Neural progenitor cell (in vitro differentiated cells): ENCODE data around the gene LRRN2. TPM values are rescaled to one million over a fixed set of nuclear protein-coding genes. Genes with fewer than 3 reads are reported as not detected.
A peak's percentile ranks its signal among the peaks of the same experiment; 100 is the strongest.

Experiments used
- DNase-seq: peaks from one replicate; pipeline ENCODE4 v3.0.0-alpha.2; 2016; ENCODE audit warnings: low spot score
- H2AFZ ChIP-seq: fragments of 200-600 bp; sonication (generic); replicated peaks from 2 replicates; pipeline ENCODE4 v1.6.1; 2016; ENCODE audit warnings: antibody characterized with exemption
- H3F3A ChIP-seq: fragments of 200-600 bp; sonication (generic); 2 replicates; pipeline ENCODE4 v1.6.1; 2016; ENCODE audit warnings: antibody characterized with exemption, low read depth
- H3K27ac ChIP-seq: fragments of 200-600 bp; sonication (generic); 2 replicates; pipeline ENCODE4 v1.5.1; 2016; ENCODE audit warnings: mild to moderate bottlenecking
- H3K27me3 ChIP-seq: fragments of 200-600 bp; sonication (generic); 2 replicates; pipeline ENCODE4 v1.6.1; 2016; ENCODE audit warnings: mild to moderate bottlenecking, moderate library complexity
- H3K36me3 ChIP-seq: fragments of 200-600 bp; sonication (generic); 2 replicates; pipeline ENCODE4 v1.5.1; 2016
- H3K4me1 ChIP-seq: fragments of 200-600 bp; sonication (generic); 2 replicates; pipeline ENCODE4 v1.6.1; 2016; ENCODE audit warnings: mixed run types
- H3K4me2 ChIP-seq: fragments of 200-600 bp; sonication (generic); 2 replicates; pipeline ENCODE4 v1.6.1; 2016
- H3K4me3 ChIP-seq: fragments of 200-600 bp; sonication (generic); 2 replicates; pipeline ENCODE4 v1.5.1; 2016
- H3K79me2 ChIP-seq: fragments of 200-600 bp; sonication (generic); 2 replicates; pipeline ENCODE4 v1.6.1; 2016; ENCODE audit warnings: low read depth
- H3K9ac ChIP-seq: fragments of 200-600 bp; sonication (generic); 2 replicates; pipeline ENCODE4 v1.6.1; 2016
- H3K9me3 ChIP-seq: fragments of 200-600 bp; sonication (generic); 2 replicates; pipeline ENCODE4 v1.5.1; 2016; ENCODE audit warnings: low read depth
- H4K20me1 ChIP-seq: fragments of 200-600 bp; sonication (generic); 2 replicates; pipeline ENCODE4 v1.6.1; 2016; ENCODE audit warnings: low read depth
- H3K27ac Mint-ChIP-seq: 3 replicates; pipeline ENCODE4 v1.8.0; 2021; ENCODE audit warnings: mixed read lengths
- H3K27me3 Mint-ChIP-seq: 2 replicates; pipeline ENCODE4 v1.8.0; 2022; ENCODE audit warnings: low read depth, mild to moderate bottlenecking, inconsistent platforms, moderate library complexity, mixed read lengths; ENCODE audit not compliant: insufficient read depth
- H3K36me3 Mint-ChIP-seq: 3 replicates; pipeline ENCODE4 v1.8.0; 2021; ENCODE audit warnings: mixed read lengths
- H3K4me1 Mint-ChIP-seq: 3 replicates; pipeline ENCODE4 v1.8.0; 2021; ENCODE audit warnings: mixed read lengths
- H3K4me3 Mint-ChIP-seq: 3 replicates; pipeline ENCODE4 v1.8.0; 2021; ENCODE audit warnings: mild to moderate bottlenecking, moderate library complexity, mixed read lengths
- H3K9me3 Mint-ChIP-seq: 3 replicates; pipeline ENCODE4 v1.8.0; 2020; ENCODE audit warnings: mixed read lengths
- EZH2 ChIP-seq: fragments of 200-600 bp; sonication (generic); IDR thresholded peaks from 2 replicates; pipeline ENCODE4 v1.6.1; 2017; ENCODE audit warnings: antibody characterized with exemption, mild to moderate bottlenecking, moderate library complexity
- EZH2phosphoT487 ChIP-seq: fragments of 200-600 bp; sonication (generic); IDR thresholded peaks from 2 replicates; pipeline ENCODE4 v1.6.1; 2017; ENCODE audit warnings: antibody characterized with exemption
- total RNA-seq: library from RNA; depleted of rRNA; stranded (reverse); fragments of >200 nt; gene quantifications from 2 replicates; pipeline ENCODE4 v1.2.3, GENCODE V29; 2015; ENCODE audit warnings: low replicate concordance
- TF ChIP-seq, protein P1 (sequence below): fragments of 200-600 bp; sonication (generic); IDR thresholded peaks from 2 replicates; pipeline ENCODE4 v1.5.1; 2017; ENCODE audit warnings: antibody characterized with exemption, mild to moderate bottlenecking

LRRN2 gene
- total RNA-seq, 1 donor from 2014 or later = 1.9 TPM

DNA sequence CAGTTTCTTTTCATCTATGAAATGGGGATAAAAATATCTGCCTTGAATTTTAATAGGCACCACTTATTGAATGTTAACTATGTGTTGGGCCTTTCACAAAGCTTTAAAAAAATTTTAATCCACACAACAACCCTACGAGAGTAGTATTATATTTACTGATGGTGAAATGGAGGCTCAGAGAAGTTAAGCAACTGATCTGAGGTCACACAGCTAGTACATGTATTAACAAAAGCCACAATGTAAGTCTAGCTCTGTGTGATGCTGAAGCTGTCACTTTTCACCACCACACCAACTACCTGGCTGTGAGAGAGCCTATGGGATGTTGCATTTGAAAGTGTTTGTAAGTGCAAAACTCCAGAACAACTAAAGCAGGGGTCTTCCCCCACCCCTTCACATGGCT, 44.1 kb downstream of the LRRN2 start:
- H2AFZ ChIP-seq = no peak overlapping the region
- no peaks in the 10 kb centered on the region for H3K36me3 ChIP-seq
- H3K27me3 ChIP-seq = no peaks in the 10 kb centered on the region
- no peak overlapping the region for H3K9ac ChIP-seq
- H3K4me3 Mint-ChIP-seq = no peak overlapping the region
- no peaks in the 10 kb centered on the region for H3K36me3 Mint-ChIP-seq
- H3K79me2 ChIP-seq = no peaks in the 10 kb centered on the region
- no peak for TF ChIP-seq EZH2phosphoT487
- TF ChIP-seq, protein P1, sequence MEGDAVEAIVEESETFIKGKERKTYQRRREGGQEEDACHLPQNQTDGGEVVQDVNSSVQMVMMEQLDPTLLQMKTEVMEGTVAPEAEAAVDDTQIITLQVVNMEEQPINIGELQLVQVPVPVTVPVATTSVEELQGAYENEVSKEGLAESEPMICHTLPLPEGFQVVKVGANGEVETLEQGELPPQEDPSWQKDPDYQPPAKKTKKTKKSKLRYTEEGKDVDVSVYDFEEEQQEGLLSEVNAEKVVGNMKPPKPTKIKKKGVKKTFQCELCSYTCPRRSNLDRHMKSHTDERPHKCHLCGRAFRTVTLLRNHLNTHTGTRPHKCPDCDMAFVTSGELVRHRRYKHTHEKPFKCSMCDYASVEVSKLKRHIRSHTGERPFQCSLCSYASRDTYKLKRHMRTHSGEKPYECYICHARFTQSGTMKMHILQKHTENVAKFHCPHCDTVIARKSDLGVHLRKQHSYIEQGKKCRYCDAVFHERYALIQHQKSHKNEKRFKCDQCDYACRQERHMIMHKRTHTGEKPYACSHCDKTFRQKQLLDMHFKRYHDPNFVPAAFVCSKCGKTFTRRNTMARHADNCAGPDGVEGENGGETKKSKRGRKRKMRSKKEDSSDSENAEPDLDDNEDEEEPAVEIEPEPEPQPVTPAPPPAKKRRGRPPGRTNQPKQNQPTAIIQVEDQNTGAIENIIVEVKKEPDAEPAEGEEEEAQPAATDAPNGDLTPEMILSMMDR = no peak
- no peak for TF ChIP-seq EZH2
- H3K4me1 ChIP-seq = peaks cover 18% of the 10 kb centered on the region
- H3K9me3 Mint-ChIP-seq = no peaks in the 10 kb centered on the region
- no peaks in the 10 kb centered on the region for H3K9me3 ChIP-seq
- no peak for DNase-seq
- no peak overlapping the region for H3K4me2 ChIP-seq
- H4K20me1 ChIP-seq = no peaks in the 10 kb centered on the region
- H3F3A ChIP-seq = peaks cover 28% of the 10 kb centered on the region
- H3K27ac Mint-ChIP-seq = peak overlapping the region; percentile 77
- H3K27ac ChIP-seq = no peak overlapping the region
- H3K4me1 Mint-ChIP-seq = peaks cover 49% of the 10 kb centered on the region
- H3K27me3 Mint-ChIP-seq = no peaks in the 10 kb centered on the region
- H3K4me3 ChIP-seq = no peak overlapping the region

DNA sequence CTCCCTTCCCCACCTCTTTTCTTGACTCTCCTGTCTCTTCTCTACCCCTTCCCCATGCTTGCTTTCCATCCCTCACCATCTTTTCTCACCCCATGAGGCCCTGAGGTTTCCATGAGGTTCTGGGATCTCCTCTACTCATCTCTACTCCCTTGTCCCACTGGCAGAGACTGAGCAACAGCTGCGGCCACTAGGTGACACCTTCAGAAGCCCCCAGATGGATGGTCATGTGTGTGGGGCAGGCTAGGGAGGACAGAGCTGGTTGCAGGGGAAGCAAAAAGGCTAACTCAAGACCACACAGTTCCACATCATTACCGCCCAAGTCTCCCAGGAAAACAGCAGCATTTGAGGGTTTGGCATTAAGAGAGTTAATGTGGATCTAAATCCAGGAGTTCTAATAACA, 45.0 kb downstream of the LRRN2 start:
- Histone ChIP-seq H3K4me2 (no peak overlapping the region), H3F3A (peaks cover 28% of the 10 kb centered on the region), H3K9me3 (no peaks in the 10 kb centered on the region), H3K27ac (no peak overlapping the region), H3K4me3 (no peak overlapping the region), H3K27me3 (no peaks in the 10 kb centered on the region), H2AFZ (no peak overlapping the region), H3K79me2 (no peaks in the 10 kb centered on the region), H3K9ac (no peak overlapping the region), H4K20me1 (no peaks in the 10 kb centered on the region), H3K36me3 (no peaks in the 10 kb centered on the region), H3K4me1 (peaks cover 18% of the 10 kb centered on the region)
- peaks cover 4% of the 10 kb centered on the region for H3K27me3 Mint-ChIP-seq
- DNase-seq = no peak
- peak overlapping the region; percentile 30 for H3K27ac Mint-ChIP-seq
- TF ChIP-seq EZH2phosphoT487 (no peak), EZH2 (no peak)
- TF ChIP-seq, protein P1 = no peak
- H3K4me3 Mint-ChIP-seq = no peak overlapping the region
- no peaks in the 10 kb centered on the region for H3K36me3 Mint-ChIP-seq
- H3K9me3 Mint-ChIP-seq = no peaks in the 10 kb centered on the region
- H3K4me1 Mint-ChIP-seq = peaks cover 54% of the 10 kb centered on the region

DNA sequence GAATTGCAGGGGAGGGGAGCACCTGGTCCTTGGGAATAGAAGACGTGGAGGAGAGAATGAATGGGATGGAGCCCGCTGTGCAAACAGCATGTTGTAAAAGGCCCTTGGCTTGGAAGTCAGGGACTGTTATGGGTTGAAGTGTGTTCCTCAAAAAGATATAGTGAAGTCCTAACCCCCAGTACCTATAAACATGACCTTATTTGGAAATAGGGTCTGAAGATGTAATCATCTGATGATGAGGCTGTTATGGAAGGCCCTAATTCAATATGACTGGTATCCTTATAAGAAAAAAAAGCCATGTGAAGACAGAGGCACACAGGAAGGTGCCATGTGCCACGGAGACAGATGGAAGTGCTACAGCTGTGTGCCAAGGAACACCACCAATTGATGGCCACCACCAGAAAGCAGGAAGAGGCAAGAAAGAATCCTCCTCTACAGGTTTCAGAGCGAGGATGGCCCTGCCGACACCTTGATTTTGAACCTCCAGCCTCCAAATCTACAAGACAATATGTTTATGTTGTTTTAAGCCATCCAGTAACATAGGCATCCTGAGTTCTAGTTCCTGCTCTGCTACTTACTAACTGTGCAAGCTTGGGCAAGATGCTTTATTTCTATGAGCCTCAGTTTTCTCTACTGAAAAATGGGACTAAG, 51.2 kb downstream of the LRRN2 start:
- no peaks in the 10 kb centered on the region for H3K79me2 ChIP-seq
- no peaks in the 10 kb centered on the region for H3K27me3 ChIP-seq
- H3K9me3 ChIP-seq = no peaks in the 10 kb centered on the region
- no peak overlapping the region for H3K27ac ChIP-seq
- peaks cover 26% of the 10 kb centered on the region for H3K4me1 ChIP-seq
- no peak for DNase-seq
- Mint-ChIP-seq H3K27ac (peak overlapping the region; percentile 33), H3K36me3 (peaks cover 6% of the 10 kb centered on the region), H3K4me1 (peaks cover 42% of the 10 kb centered on the region), H3K9me3 (peaks cover 2% of the 10 kb centered on the region), H3K4me3 (no peak overlapping the region), H3K27me3 (peaks cover 10% of the 10 kb centered on the region)
- H3F3A ChIP-seq = peaks cover 21% of the 10 kb centered on the region
- H3K36me3 ChIP-seq = no peaks in the 10 kb centered on the region
- H3K9ac ChIP-seq = no peak overlapping the region
- H2AFZ ChIP-seq = no peak overlapping the region
- no peak overlapping the region for H3K4me2 ChIP-seq
- H4K20me1 ChIP-seq = no peaks in the 10 kb centered on the region
- TF ChIP-seq EZH2 (no peak), EZH2phosphoT487 (no peak)
- TF ChIP-seq, protein P1 = no peak
- H3K4me3 ChIP-seq = no peak overlapping the region
